SK-N-SH (cell line): ENCODE measurements around the gene TMEM221. TPM values are rescaled to one million over a fixed set of nuclear protein-coding genes. Genes with fewer than 3 reads are reported as not detected.

Experiments
- CTCF ChIA-PET: fragments of 300-600, 350-600 bp; formaldehyde crosslinking; extraction: SDS; loops from one replicate; lab custom pipeline; 2021; lab: Yijun Ruan, JAX
- POLR2A ChIA-PET: fragments of 350-600 bp; sonication (Branson Sonifier 250); formaldehyde crosslinking; extraction: SDS; loops from one replicate; lab custom pipeline; 2020; ENCODE audit warnings: antibody characterized with exemption, inconsistent platforms; lab: Yijun Ruan, JAX
- DNase-seq: peaks from one replicate; pipeline ENCODE4 v3.0.0; 2012
- H2AFZ ChIP-seq: fragments of 200-600 bp; sonication (generic); 2 replicates; pipeline ENCODE4 v1.8.1; 2016; ENCODE audit warnings: antibody characterized with exemption, mild to moderate bottlenecking, low read depth
- H3F3A ChIP-seq: fragments of 200-600 bp; sonication (generic); replicated peaks from 2 replicates; pipeline ENCODE3; 2016; ENCODE audit warnings: antibody characterized with exemption, mild to moderate bottlenecking; ENCODE audit not compliant: insufficient read depth
- H3K27ac ChIP-seq, 2 experiments: fragments of 200-500 bp in 1 of 2; fragments of 200-600 bp in 1 of 2; sonication (Bioruptor generic) in 1 of 2; sonication (generic), shearing (Covaris generic) in 1 of 2; 2 replicates each; pipeline versions ENCODE4 v1.5.1 to v1.6.1; 2014 to 2016; ENCODE audit warnings: low read depth in 2 of 2, inconsistent platforms in 1 of 2, low read length in 1 of 2, mild to moderate bottlenecking in 1 of 2, mixed read lengths in 1 of 2
- H3K27me3 ChIP-seq: fragments of 200-600 bp; sonication (generic), shearing (Covaris generic); 2 replicates; pipeline ENCODE4 v1.6.1; 2016; ENCODE audit warnings: mixed run types; ENCODE audit not compliant: insufficient read depth
- H3K36me3 ChIP-seq, 2 experiments: fragments of 200-500 bp in 1 of 2; fragments of 200-600 bp in 1 of 2; sonication (Bioruptor generic) in 1 of 2; sonication (generic) in 1 of 2; replicated peaks in 1 of 2; 2 replicates each; pipeline versions ENCODE3 to v1.5.1; 2014 to 2016; ENCODE audit warnings: low read length in 1 of 2, mild to moderate bottlenecking in 1 of 2; ENCODE audit not compliant: insufficient read depth in 2 of 2, control insufficient read depth in 1 of 2
- H3K4me1 ChIP-seq, 2 experiments: fragments of 200-500 bp in 1 of 2; fragments of 200-600 bp in 1 of 2; sonication (Bioruptor generic) in 1 of 2; sonication (generic), shearing (Covaris generic) in 1 of 2; 2 replicates each; pipeline versions ENCODE4 v1.5.1 to v1.6.1; 2014 to 2016; ENCODE audit warnings: low read depth in 1 of 2, low read length in 1 of 2, mixed run types in 1 of 2; ENCODE audit not compliant: insufficient read depth in 2 of 2, control insufficient read depth in 1 of 2
- H3K4me2 ChIP-seq: fragments of 200-600 bp; sonication (generic), shearing (Covaris generic); 2 replicates; pipeline ENCODE4 v1.6.1; 2017; ENCODE audit warnings: mixed run types
- H3K4me3 ChIP-seq, 2 experiments: fragments of 200-500 bp in 1 of 2; fragments of 200-600 bp in 1 of 2; sonication (Bioruptor generic) in 1 of 2; sonication (generic), shearing (Covaris generic) in 1 of 2; 2 replicates each; pipeline versions ENCODE4 v1.5.1 to v1.8.1; 2014 to 2016; ENCODE audit warnings: low read depth in 2 of 2, inconsistent platforms in 1 of 2, low read length in 1 of 2, mild to moderate bottlenecking in 1 of 2, mixed read lengths in 1 of 2, moderate library complexity in 1 of 2
- H3K79me2 ChIP-seq: fragments of 200-600 bp; sonication (generic); 2 replicates; pipeline ENCODE4 v1.8.1; 2017; ENCODE audit warnings: mild to moderate bottlenecking; ENCODE audit not compliant: insufficient read depth
- H3K9ac ChIP-seq: fragments of 200-600 bp; sonication (generic); 2 replicates; pipeline ENCODE4 v1.6.1; 2017; ENCODE audit warnings: mixed run types
- H3K9me2 ChIP-seq: fragments of 200-600 bp; sonication (generic); 2 replicates; pipeline ENCODE4 v1.6.1; 2017; ENCODE audit warnings: mixed run types
- H3K9me3 ChIP-seq: fragments of 200-600 bp; sonication (generic); 2 replicates; pipeline ENCODE4 v1.6.1; 2017; ENCODE audit warnings: mixed run types, mild to moderate bottlenecking, moderate library complexity
- H4K20me1 ChIP-seq: fragments of 200-600 bp; sonication (generic); 2 replicates; pipeline ENCODE4 v1.6.1; 2017; ENCODE audit warnings: mild to moderate bottlenecking, mixed run types; ENCODE audit not compliant: insufficient read depth
- MXI1 ChIP-seq: IDR thresholded peaks from 2 replicates; pipeline ENCODE4 v1.6.1; 2012; ENCODE audit warnings: mild to moderate bottlenecking, low read depth, low read length, improper control_type of control experiment
- RAD21 ChIP-seq: IDR thresholded peaks from 2 replicates; pipeline ENCODE4 v1.6.1; 2012; ENCODE audit warnings: mild to moderate bottlenecking, low read length
- REST ChIP-seq: IDR thresholded peaks from 2 replicates; pipeline ENCODE4 v1.6.1; 2012; ENCODE audit warnings: mild to moderate bottlenecking, low read depth, low read length, moderate library complexity
- SMC3 ChIP-seq: IDR thresholded peaks from 2 replicates; pipeline ENCODE4 v1.6.1; 2012; ENCODE audit warnings: low read depth, low read length, improper control_type of control experiment
- WGBS: methylation state at CpG from one replicate; pipeline ENCODE4 v1.1.6; 2017; ENCODE audit warnings: low lambda C conversion rate; 5-methylcytosine and 5-hydroxymethylcytosine counted together
- polyA plus RNA-seq, 3 experiments: library from polyadenylated mRNA; depleted of rRNA; stranded (reverse); fragments of >200 nt; gene quantifications; 2 replicates each; pipeline ENCODE4 v1.2.3, GENCODE V29; 2012
- TF ChIP-seq, protein P1 (sequence below): fragments of 200-600 bp; sonication (generic); IDR thresholded peaks from 2 replicates; pipeline ENCODE4 v1.6.1; 2017; ENCODE audit warnings: antibody characterized with exemption, mild to moderate bottlenecking, moderate library complexity
- TF ChIP-seq, protein P2 (sequence below): IDR thresholded peaks from 2 replicates; pipeline ENCODE4; 2012
- TF ChIP-seq, protein P3 (sequence below): fragments of 150-350 bp; IDR thresholded peaks from 2 replicates; pipeline ENCODE4 v1.6.1; 2017; ENCODE audit warnings: antibody characterized with exemption, low read length, low read depth, borderline replicate concordance

TMEM221 gene
- polyA plus RNA-seq, 1 of the 3 experiments (the other 2 are of a cell fraction), result 0.62 TPM

DNA sequence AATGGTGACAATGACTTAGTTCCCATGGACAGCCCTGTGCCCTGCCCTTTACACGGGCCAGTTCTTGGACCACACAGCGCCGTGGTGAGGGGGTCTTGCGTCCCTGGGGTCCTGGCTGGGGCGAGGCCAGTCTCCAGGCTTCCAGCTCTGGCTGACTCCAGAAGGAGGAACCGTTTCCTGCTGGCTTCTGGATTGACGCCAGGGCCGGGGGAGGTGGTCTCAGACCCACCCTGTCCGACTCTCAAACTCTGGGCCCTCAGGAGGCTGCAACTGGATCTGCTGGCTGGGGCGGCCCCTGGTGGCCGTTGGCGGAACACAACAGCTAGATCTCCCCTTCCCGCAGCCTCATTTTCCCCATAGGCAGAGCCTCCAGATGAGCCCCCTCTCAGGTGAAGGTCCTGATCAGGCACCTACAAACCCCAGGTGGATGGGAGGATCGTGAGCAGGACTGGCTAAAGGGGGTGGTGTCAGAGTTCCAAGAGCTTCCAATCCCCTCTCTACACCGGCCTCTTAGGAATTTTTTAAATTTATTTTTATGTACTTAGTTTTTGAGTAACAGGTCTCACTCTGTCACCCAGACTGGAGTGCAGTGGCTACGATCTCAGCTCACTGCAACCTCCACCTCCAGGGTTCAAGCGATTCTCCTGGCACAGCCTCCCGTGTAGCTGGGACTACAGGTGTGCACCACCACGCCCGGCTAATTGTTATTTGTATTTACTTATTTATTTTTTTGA is 62.4 kb downstream of the TMEM221 start:
- Histone ChIP-seq H3K79me2 (no peaks in the 10 kb centered on the region), H3K4me1 (peaks cover 0 to 2% of the 10 kb centered on the region in 2 experiments; a peak in 1 of 4 replicates), H3K9ac (no peak overlapping the region)
- TF ChIP-seq, protein P1, sequence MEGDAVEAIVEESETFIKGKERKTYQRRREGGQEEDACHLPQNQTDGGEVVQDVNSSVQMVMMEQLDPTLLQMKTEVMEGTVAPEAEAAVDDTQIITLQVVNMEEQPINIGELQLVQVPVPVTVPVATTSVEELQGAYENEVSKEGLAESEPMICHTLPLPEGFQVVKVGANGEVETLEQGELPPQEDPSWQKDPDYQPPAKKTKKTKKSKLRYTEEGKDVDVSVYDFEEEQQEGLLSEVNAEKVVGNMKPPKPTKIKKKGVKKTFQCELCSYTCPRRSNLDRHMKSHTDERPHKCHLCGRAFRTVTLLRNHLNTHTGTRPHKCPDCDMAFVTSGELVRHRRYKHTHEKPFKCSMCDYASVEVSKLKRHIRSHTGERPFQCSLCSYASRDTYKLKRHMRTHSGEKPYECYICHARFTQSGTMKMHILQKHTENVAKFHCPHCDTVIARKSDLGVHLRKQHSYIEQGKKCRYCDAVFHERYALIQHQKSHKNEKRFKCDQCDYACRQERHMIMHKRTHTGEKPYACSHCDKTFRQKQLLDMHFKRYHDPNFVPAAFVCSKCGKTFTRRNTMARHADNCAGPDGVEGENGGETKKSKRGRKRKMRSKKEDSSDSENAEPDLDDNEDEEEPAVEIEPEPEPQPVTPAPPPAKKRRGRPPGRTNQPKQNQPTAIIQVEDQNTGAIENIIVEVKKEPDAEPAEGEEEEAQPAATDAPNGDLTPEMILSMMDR, result peak; percentile 88
- TF ChIP-seq, protein P2, sequence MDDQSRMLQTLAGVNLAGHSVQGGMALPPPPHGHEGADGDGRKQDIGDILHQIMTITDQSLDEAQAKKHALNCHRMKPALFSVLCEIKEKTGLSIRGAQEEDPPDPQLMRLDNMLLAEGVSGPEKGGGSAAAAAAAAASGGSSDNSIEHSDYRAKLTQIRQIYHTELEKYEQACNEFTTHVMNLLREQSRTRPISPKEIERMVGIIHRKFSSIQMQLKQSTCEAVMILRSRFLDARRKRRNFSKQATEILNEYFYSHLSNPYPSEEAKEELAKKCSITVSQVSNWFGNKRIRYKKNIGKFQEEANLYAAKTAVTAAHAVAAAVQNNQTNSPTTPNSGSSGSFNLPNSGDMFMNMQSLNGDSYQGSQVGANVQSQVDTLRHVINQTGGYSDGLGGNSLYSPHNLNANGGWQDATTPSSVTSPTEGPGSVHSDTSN, result no peak
- no peak for TF ChIP-seq MXI1
- peak; percentile 77 for TF ChIP-seq RAD21
- TF ChIP-seq SMC3, result peak; percentile 73
- no peak for TF ChIP-seq REST
- TF ChIP-seq, protein P3, sequence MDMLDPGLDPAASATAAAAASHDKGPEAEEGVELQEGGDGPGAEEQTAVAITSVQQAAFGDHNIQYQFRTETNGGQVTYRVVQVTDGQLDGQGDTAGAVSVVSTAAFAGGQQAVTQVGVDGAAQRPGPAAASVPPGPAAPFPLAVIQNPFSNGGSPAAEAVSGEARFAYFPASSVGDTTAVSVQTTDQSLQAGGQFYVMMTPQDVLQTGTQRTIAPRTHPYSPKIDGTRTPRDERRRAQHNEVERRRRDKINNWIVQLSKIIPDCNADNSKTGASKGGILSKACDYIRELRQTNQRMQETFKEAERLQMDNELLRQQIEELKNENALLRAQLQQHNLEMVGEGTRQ, result no peak
- TF ChIP-seq, all 33 proteins: peak for 3
- peaks cover 3% of the 10 kb centered on the region for H3F3A ChIP-seq
- no peak overlapping the region for H3K27ac ChIP-seq
- ChIA-PET CTCF (interaction anchor here (0.6 to 3.8 kb wide), 39 partner anchors 8 to 578 kb away, joined by 3 to 80 read pairs (median 4); partner anchors contain the start of genes ANO8, BST2, CCDC194 and GTPBP3), POLR2A (interaction anchor here (1.0 kb wide), 1 partner anchor 126 kb away, joined by 3 read pairs; the partner anchor contains the start of gene PGLS)
- DNase-seq, result peak; percentile 88
- H3K4me3 ChIP-seq, result peak overlapping the region in 1 of 2 experiments; percentile 47; a peak in 1 of 4 replicates
- WGBS, result 42% methylated on average over 16 of the region's 20 CpGs
- H3K4me2 ChIP-seq, result no peak overlapping the region
- H3K9me2 ChIP-seq, result no peaks in the 10 kb centered on the region
- no peaks in the 10 kb centered on the region for H3K9me3 ChIP-seq
- no peaks in the 10 kb centered on the region for H3K36me3 ChIP-seq
- H2AFZ ChIP-seq, result no peak overlapping the region
- H4K20me1 ChIP-seq, result no peaks in the 10 kb centered on the region
- no peaks in the 10 kb centered on the region for H3K27me3 ChIP-seq

Other genes starting within 250 kb of the TMEM221 start
- 63.9 and 81.8 TPM in 2 replicates for gene USE1, start 233.3 kb downstream of the TMEM221 start, polyA plus RNA-seq (2012; rRNA removed)
- 9.1 and 9.8 TPM in 2 replicates for gene OCEL1, start 222.4 kb downstream of the TMEM221 start, polyA plus RNA-seq (2012; rRNA removed)
- gene NR2F6, start 202.7 kb downstream of the TMEM221 start, polyA plus RNA-seq (2012; rRNA removed), result 31.7 and 37.3 TPM in 2 replicates
- 0.03 and 0.05 TPM in 2 replicates for gene USHBP1, start 183.9 kb downstream of the TMEM221 start, polyA plus RNA-seq (2012; rRNA removed)
- 192 TPM in 2 replicates for gene BABAM1, start 181.2 kb downstream of the TMEM221 start, polyA plus RNA-seq (2012; rRNA removed)
- 2.2 and 2.6 TPM in 2 replicates for gene ANKLE1, start 166.8 kb downstream of the TMEM221 start, polyA plus RNA-seq (2012; rRNA removed)
- gene ABHD8, start 145.2 kb downstream of the TMEM221 start, polyA plus RNA-seq (2012; rRNA removed), result 10.6 and 11.1 TPM in 2 replicates
- 61.4 and 72.9 TPM in 2 replicates for gene MRPL34, start 142.8 kb downstream of the TMEM221 start, polyA plus RNA-seq (2012; rRNA removed)
- gene DDA1, start 139.1 kb downstream of the TMEM221 start, polyA plus RNA-seq (2012; rRNA removed), result 112 and 135 TPM in 2 replicates
- 5.0 and 7.8 TPM in 2 replicates for gene ANO8, start 113.8 kb downstream of the TMEM221 start, polyA plus RNA-seq (2012; rRNA removed)
- 21.6 and 22.4 TPM in 2 replicates for gene GTPBP3, start 111.1 kb downstream of the TMEM221 start, polyA plus RNA-seq (2012; rRNA removed)
- gene PLVAP, start 71.3 kb downstream of the TMEM221 start, polyA plus RNA-seq (2012; rRNA removed), result not detected in 2 replicates
- gene CCDC194, start 54.5 kb downstream of the TMEM221 start, polyA plus RNA-seq (2012; rRNA removed), result not detected in 2 replicates
- 5.7 and 5.9 TPM in 2 replicates for gene BST2, start 43.0 kb downstream of the TMEM221 start, polyA plus RNA-seq (2012; rRNA removed)
- 63.0 and 63.9 TPM in 2 replicates for gene MVB12A, start 28.6 kb downstream of the TMEM221 start, polyA plus RNA-seq (2012; rRNA removed)
- gene NXNL1, start 12.3 kb upstream of the TMEM221 start, polyA plus RNA-seq (2012; rRNA removed), result not detected in 2 replicates
- gene SLC27A1, start 21.9 kb upstream of the TMEM221 start, polyA plus RNA-seq (2012; rRNA removed), result 15.0 and 16.8 TPM in 2 replicates
- 59.9 and 73.3 TPM in 2 replicates for gene PGLS, start 63.0 kb upstream of the TMEM221 start, polyA plus RNA-seq (2012; rRNA removed)
- gene COLGALT1, start 107.0 kb upstream of the TMEM221 start, polyA plus RNA-seq (2012; rRNA removed), result 75.9 and 83.8 TPM in 2 replicates
- gene UNC13A, start 239.7 kb upstream of the TMEM221 start, polyA plus RNA-seq (2012; rRNA removed), result 0.32 and 0.38 TPM in 2 replicates